Adrenal gland (tissue), 12 donors: ENCODE data around the gene DNAI7. TPM values are rescaled to one million over a fixed set of nuclear protein-coding genes. Genes with fewer than 3 reads are reported as not detected.

Experiments used
- DNase-seq, 7 donors: peaks; one replicate each; pipeline ENCODE4 v3.0.0-alpha.2; 2019 to 2020
- H3K27ac ChIP-seq, 5 donors: fragments of 200-600 bp; sonication (generic) in 4 of 5; 1 replicate in 3 of 5; 2 replicates in 2 of 5; pipeline versions ENCODE4 v1.5.1 to v1.8.0; 2016 to 2020; ENCODE audit warnings: mild to moderate bottlenecking in 1 of 5
- H3K27me3 ChIP-seq: fragments of 200-600 bp; 2 replicates; pipeline ENCODE4 v1.8.0; 2021
- H3K36me3 ChIP-seq, 2 donors: fragments of 200-600 bp; replicated peaks in 1 of 2; 1 replicate in 1 of 2; 2 replicates in 1 of 2; pipeline versions ENCODE4 v1.5.1 to v1.8.0; 2018 to 2022
- H3K4me1 ChIP-seq, 2 donors: fragments of 200-600 bp; replicated peaks in 1 of 2; 1 replicate in 1 of 2; 2 replicates in 1 of 2; pipeline versions ENCODE4 v1.5.1 to v1.8.0; 2018 to 2021
- H3K4me3 ChIP-seq, 4 donors: fragments of 200-600 bp; sonication (generic) in 3 of 4; one replicate each; pipeline ENCODE4 v1.5.1; 2016 to 2018
- H3K9me3 ChIP-seq, 3 donors: fragments of 200-600 bp; sonication (generic) in 1 of 3; replicated peaks in 1 of 3; 1 replicate in 2 of 3; 2 replicates in 1 of 3; pipeline versions ENCODE4 v1.5.1 to v1.8.0; 2016 to 2021
- POLR2A ChIP-seq, 2 donors: fragments of 450-650 bp; IDR thresholded peaks; one replicate each; pipeline ENCODE4 v1.6.1; 2017; ENCODE audit warnings: antibody characterized with exemption in 2 of 2, mild to moderate bottlenecking in 2 of 2, moderate library complexity in 1 of 2
- WGBS, 4 donors: extraction: QIAGEN DNeasy Blood & Tissue Kit in 2 of 4; methylation state at CpG; one replicate each; pipeline versions ENCODE4 v1.1.5 to v1.1.7; 2013 to 2017; 5-methylcytosine and 5-hydroxymethylcytosine counted together
- intact Hi-C, 2 donors: fragments of 100-400 bp; cut with DNase I; formaldehyde crosslinking; loops; one replicate each; pipeline versions ENCODE4 v1.14.1 to v1.15.0; 2022 to 2023
- polyA plus RNA-seq, 3 donors: library from polyadenylated mRNA; stranded (reverse); fragments of 200-250 nt in 2 of 3; fragments of 350-450 nt in 1 of 3; fragmentation: Illumina TruSeq in 1 of 3; extraction: RNeasy Lipid Tissue Mini Kit (QIAGEN cat#74804) in 1 of 3; gene quantifications; one replicate each; pipeline ENCODE4 v1.2.3, GENCODE V29; 2013 to 2014
- total RNA-seq, 9 donors: library from RNA; depleted of rRNA in 4 of 9; stranded (reverse); fragments of >200 nt in 4 of 9; fragments of 120-200 nt in 1 of 9; fragmentation: NEBNext Ultra II Directional in 1 of 9; extraction: Animal tissue kit (Norgen Biotek cat#: 25700) in 1 of 9; gene quantifications; one replicate each; pipeline versions ENCODE4 v1.1.0 to v1.2.4, GENCODE V29; 2013 to 2023
- TF ChIP-seq, protein P1 (sequence below), 6 experiments: fragments of 450-650 bp in 4 of 6; fragments of 200-600 bp in 2 of 6; sonication (generic) in 1 of 6; IDR thresholded peaks; 1 replicate in 5 of 6; 2 replicates in 1 of 6; pipeline versions ENCODE4 v1.5.1 to v1.8.0; 2016 to 2021; ENCODE audit warnings: antibody characterized with exemption in 6 of 6, mild to moderate bottlenecking in 2 of 6, moderate library complexity in 1 of 6
- donor health status: healthy with polysubstance abuse.
- donor health status: Bipolar disorder and iron deficiency.
- donor health status: DM: yes; HTN: yes; CAD: no.
- donor health status: DM: no; HTN: no; CAD: no.
- donor health status: DM: no; HTN: no; CAD: no.
- donor health status: DM: yes; HTN: yes; CAD: no.

The DNAI7 gene
- total and polyA plus RNA-seq, 12 donors, result 0.29 to 2.3 (median 0.86) TPM

DNA sequence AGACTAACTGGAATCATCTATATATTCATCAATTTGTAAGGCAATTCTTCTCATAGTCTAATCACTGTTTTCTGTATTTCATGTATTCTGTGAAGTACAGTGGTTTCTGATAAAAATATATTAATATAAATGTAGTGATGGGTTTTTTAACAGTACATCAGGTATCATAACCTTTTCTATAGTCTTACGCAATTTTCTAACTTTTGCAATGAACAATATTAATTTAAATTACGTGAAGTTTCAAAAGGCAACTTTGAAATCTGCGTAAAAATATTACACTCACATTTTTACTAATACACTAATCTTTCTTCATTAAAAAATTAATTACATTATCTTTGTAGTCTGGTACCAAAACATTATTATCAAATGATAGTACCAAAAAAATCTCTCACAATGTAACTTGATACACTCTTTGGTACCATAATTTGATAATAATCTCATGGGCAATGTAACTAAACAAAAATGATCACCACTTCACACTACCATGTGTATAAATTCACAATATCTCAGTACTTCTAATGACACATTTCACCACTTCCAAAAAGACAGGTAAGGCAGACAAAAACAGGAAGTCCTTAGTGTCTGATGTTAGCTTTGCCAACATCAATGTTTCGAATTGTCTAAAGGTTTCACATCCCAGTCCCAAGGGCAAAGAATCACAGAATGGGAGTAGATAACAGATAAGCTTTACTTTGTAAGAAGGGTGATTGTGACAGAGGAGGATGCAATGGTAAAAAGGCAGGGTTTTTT is 8.7 kb downstream of the DNAI7 start:
- H3K9me3 ChIP-seq, result no peaks in the 10 kb centered on the region
- no peak for TF ChIP-seq POLR2A (IDR thresholded peaks at IDR 0.05)
- TF ChIP-seq, protein P1, sequence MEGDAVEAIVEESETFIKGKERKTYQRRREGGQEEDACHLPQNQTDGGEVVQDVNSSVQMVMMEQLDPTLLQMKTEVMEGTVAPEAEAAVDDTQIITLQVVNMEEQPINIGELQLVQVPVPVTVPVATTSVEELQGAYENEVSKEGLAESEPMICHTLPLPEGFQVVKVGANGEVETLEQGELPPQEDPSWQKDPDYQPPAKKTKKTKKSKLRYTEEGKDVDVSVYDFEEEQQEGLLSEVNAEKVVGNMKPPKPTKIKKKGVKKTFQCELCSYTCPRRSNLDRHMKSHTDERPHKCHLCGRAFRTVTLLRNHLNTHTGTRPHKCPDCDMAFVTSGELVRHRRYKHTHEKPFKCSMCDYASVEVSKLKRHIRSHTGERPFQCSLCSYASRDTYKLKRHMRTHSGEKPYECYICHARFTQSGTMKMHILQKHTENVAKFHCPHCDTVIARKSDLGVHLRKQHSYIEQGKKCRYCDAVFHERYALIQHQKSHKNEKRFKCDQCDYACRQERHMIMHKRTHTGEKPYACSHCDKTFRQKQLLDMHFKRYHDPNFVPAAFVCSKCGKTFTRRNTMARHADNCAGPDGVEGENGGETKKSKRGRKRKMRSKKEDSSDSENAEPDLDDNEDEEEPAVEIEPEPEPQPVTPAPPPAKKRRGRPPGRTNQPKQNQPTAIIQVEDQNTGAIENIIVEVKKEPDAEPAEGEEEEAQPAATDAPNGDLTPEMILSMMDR (IDR thresholded peaks at IDR 0.05), result no peak
- peak overlapping the region in 1 of 4 donors; percentile 28 for H3K4me3 ChIP-seq
- DNase-seq, result no peak
- intact Hi-C loops, result no loop called here
- H3K4me1 ChIP-seq, result peaks cover 0 to 11% of the 10 kb centered on the region in 2 donors
- no peak overlapping the region for H3K27ac ChIP-seq
- H3K36me3 ChIP-seq, result no peaks in the 10 kb centered on the region
- H3K27me3 ChIP-seq, result no peaks in the 10 kb centered on the region
- WGBS, 4 donors, result 60 to 83% (median 78%) methylated on average over 4 of the region's 4 CpGs

DNA sequence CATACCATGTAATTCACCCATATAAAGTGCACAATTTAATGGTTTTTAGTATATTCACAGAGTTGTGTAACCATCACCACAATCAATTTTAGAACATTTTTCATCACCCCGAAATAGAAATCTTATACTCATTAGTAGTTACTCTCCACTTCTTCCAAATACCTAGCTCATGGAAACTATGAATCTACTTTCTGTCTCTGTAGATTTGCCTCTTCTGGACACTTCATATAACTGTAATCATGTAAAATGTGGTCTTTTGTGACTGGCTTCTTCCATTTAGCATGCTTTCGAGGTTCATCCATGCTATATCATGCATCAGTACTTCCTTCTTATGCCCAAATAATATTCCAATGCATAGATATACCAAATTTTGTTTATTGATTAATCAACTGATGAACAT is 10.8 kb downstream of the DNAI7 start:
- no peaks in the 10 kb centered on the region for H3K27me3 ChIP-seq
- 49 to 93% (median 59%) methylated on average over 2 of the region's 2 CpGs for WGBS, 4 donors

DNA sequence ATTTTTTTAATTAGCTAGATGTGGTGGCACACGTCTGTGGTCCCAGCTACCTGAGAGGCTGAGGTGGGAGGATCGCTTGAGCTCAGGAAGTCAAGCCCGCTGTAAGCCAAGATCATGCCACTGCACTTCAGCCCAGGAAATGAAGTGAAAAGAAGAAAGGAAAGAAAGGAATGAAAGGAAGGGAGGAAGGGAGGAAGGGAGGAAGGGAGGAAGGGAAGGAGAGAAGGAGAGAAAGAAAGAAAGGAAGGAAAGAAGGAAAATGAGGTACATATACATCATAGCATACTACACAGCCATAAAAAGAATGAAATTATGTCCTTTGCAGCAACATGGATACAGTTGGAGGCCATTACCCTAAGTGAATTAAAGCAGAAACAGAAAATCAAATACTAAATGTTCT is 12.2 kb downstream of the DNAI7 start:
- Histone ChIP-seq H3K9me3 (peaks cover 0 to 7% (median 0%) of the 10 kb centered on the region in 3 donors), H3K4me1 (peaks cover 0 to 7% of the 10 kb centered on the region in 2 donors), H3K27me3 (no peaks in the 10 kb centered on the region), H3K36me3 (no peaks in the 10 kb centered on the region), H3K4me3 (no peak overlapping the region), H3K27ac (no peak overlapping the region)
- DNase-seq, result no peak
- WGBS, 4 donors, result 81 to 90% (median 87%) methylated on average over 3 of the region's 3 CpGs
- intact Hi-C loops, result no loop called here
- TF ChIP-seq, protein P1 (IDR thresholded peaks at IDR 0.05), result no peak
- TF ChIP-seq POLR2A (IDR thresholded peaks at IDR 0.05), result no peak

More for the DNA sequence above, 10.8 kb downstream of the DNAI7 start:
- H3K27ac ChIP-seq, result no peak overlapping the region
- H3K4me3 ChIP-seq, result no peak overlapping the region
- TF ChIP-seq POLR2A (IDR thresholded peaks at IDR 0.05), result no peak
- TF ChIP-seq, protein P1 (IDR thresholded peaks at IDR 0.05), result no peak
- DNase-seq, result no peak
- H3K9me3 ChIP-seq, result peaks cover 0 to 3% (median 0%) of the 10 kb centered on the region in 3 donors
- H3K4me1 ChIP-seq, result peaks cover 0 to 11% of the 10 kb centered on the region in 2 donors
- H3K36me3 ChIP-seq, result no peaks in the 10 kb centered on the region
- intact Hi-C loops, result no loop called here

DNA sequence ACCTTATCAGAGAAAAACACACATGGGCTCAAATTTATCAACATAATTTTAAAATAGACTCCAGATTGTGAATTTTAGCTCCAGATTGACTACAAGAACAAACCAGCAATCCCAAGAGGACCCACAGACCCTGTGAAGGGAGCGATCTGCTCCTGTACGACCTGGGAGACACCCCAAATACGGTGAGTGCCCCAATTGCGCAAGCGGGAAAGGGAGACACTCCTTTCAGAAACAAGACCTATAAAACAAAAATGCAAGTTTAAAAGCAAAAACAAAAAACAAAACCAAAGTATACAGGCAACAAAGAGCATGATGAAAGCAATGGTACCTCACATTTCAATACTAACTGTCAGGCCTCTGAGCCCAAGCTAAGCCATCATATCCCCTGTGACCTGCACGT is 32.1 kb downstream of the DNAI7 start:
- no peak overlapping the region for H3K4me3 ChIP-seq
- no peak for DNase-seq
- H3K4me1 ChIP-seq, result no peaks in the 10 kb centered on the region
- WGBS, 4 donors, result 83 to 94% (median 92%) methylated on average over 6 of the region's 6 CpGs
- no peak for TF ChIP-seq POLR2A (IDR thresholded peaks at IDR 0.05)
- TF ChIP-seq, protein P1 (IDR thresholded peaks at IDR 0.05), result no peak
- no peak overlapping the region for H3K27ac ChIP-seq
- intact Hi-C loops, result no loop called here
- no peaks in the 10 kb centered on the region for H3K36me3 ChIP-seq
- no peaks in the 10 kb centered on the region for H3K9me3 ChIP-seq
- H3K27me3 ChIP-seq, result no peaks in the 10 kb centered on the region
